Neutrophil (primary cell): ENCODE measurements around the gene TWIST2.

Experiments used
- H3K27ac ChIP-seq: fragments of 200-600 bp; sonication (generic); 2 replicates; pipeline ENCODE4 v1.5.1; 2016; ENCODE audit warnings: mild to moderate bottlenecking, moderate library complexity
- H3K27me3 ChIP-seq: fragments of 200-600 bp; sonication (generic); 2 replicates; pipeline ENCODE4 v1.6.0; 2016; ENCODE audit warnings: mild to moderate bottlenecking
- H3K36me3 ChIP-seq: fragments of 200-600 bp; sonication (generic); 2 replicates; pipeline ENCODE4 v1.5.1; 2017
- H3K4me1 ChIP-seq, 2 experiments: fragments of 200-600 bp in 1 of 2; sonication (generic) in 1 of 2; 1 replicate in 1 of 2; 2 replicates in 1 of 2; pipeline versions ENCODE4 v1.5.1 to v1.6.1; 2013 to 2016; ENCODE audit warnings: low read depth in 1 of 2, low read length in 1 of 2, mild to moderate bottlenecking in 1 of 2, moderate library complexity in 1 of 2; ENCODE audit not compliant: control insufficient read depth in 1 of 2, insufficient read depth in 1 of 2
- H3K4me3 ChIP-seq, 2 experiments: fragments of 200-600 bp in 1 of 2; sonication (generic) in 1 of 2; 1 replicate in 1 of 2; 2 replicates in 1 of 2; pipeline ENCODE4 v1.5.1; 2013 to 2016; ENCODE audit warnings: low read depth in 1 of 2, low read length in 1 of 2, mild to moderate bottlenecking in 1 of 2, moderate library complexity in 1 of 2
- H3K9me3 ChIP-seq: fragments of 200-600 bp; sonication (generic); 2 replicates; pipeline ENCODE4 v1.5.1; 2016
- TF ChIP-seq, protein P1 (sequence below): fragments of 200-600 bp; sonication (generic); IDR thresholded peaks from 2 replicates; pipeline ENCODE4 v1.5.1; 2016; ENCODE audit warnings: antibody characterized with exemption

The TWIST2 gene

DNA sequence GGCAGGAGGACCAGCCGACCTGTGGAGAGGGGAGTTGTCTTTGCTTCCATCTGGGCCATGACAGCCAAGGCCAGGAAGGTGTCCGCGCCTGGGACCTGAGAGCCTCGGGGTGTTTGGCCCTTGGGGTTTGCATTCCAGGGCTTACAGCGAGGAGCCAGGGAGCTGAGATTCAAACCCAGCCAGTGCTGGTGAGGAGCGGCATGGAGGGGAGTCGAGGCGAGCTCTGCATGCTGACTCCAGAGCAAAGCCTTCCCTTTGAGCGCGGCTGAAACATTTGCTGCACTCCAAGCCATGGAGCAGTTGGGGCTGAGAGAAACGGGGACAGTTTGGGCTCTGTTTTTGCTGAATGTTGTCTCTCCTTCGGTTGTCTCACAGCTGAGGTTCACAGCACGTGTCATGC is 77.4 kb downstream of the TWIST2 start:
- Histone ChIP-seq H3K4me1 (no peaks in the 10 kb centered on the region), H3K27me3 (peaks cover 33% of the 10 kb centered on the region), H3K27ac (no peak overlapping the region), H3K36me3 (no peaks in the 10 kb centered on the region), H3K9me3 (no peaks in the 10 kb centered on the region), H3K4me3 (no peak overlapping the region)
- TF ChIP-seq, protein P1, sequence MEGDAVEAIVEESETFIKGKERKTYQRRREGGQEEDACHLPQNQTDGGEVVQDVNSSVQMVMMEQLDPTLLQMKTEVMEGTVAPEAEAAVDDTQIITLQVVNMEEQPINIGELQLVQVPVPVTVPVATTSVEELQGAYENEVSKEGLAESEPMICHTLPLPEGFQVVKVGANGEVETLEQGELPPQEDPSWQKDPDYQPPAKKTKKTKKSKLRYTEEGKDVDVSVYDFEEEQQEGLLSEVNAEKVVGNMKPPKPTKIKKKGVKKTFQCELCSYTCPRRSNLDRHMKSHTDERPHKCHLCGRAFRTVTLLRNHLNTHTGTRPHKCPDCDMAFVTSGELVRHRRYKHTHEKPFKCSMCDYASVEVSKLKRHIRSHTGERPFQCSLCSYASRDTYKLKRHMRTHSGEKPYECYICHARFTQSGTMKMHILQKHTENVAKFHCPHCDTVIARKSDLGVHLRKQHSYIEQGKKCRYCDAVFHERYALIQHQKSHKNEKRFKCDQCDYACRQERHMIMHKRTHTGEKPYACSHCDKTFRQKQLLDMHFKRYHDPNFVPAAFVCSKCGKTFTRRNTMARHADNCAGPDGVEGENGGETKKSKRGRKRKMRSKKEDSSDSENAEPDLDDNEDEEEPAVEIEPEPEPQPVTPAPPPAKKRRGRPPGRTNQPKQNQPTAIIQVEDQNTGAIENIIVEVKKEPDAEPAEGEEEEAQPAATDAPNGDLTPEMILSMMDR: no peak

DNA sequence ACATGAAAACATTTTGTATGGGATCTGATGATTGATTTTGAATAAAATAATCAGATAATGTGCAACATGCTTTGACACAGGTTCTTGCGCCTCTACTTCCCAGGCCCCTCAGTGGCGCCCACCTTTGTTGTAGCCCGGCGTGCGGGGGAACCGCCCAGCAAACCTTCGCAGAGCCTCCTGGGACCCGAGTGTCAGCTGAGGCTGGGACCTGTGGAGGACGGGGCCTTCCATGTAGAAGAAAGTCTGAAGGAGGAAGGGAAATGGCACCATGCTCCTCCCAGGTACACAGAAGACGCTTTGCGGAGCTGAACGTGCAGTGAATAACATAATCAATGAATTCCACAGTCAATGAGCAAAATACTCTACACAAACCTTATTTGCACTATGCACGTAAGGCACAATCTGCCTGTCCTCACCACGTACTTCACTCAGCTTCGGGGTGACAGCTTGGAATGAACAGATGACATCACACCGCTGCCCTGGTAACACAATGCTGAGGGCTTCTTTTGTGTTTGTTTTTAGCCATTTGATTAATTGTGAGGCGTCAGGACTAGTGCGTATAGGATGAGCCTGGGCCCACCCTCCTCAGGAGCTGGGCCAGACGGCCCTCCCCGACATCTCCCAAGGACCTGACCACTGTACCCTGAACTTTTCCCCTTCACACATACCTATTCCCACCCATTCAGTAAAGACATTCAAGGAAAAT is 78.1 kb downstream of the TWIST2 start:
- H3K27ac ChIP-seq: no peak overlapping the region
- TF ChIP-seq, protein P1: no peak
- H3K9me3 ChIP-seq: no peaks in the 10 kb centered on the region
- H3K4me1 ChIP-seq: no peaks in the 10 kb centered on the region
- H3K27me3 ChIP-seq: peaks cover 40% of the 10 kb centered on the region
- no peak overlapping the region for H3K4me3 ChIP-seq
- H3K36me3 ChIP-seq: no peaks in the 10 kb centered on the region

DNA sequence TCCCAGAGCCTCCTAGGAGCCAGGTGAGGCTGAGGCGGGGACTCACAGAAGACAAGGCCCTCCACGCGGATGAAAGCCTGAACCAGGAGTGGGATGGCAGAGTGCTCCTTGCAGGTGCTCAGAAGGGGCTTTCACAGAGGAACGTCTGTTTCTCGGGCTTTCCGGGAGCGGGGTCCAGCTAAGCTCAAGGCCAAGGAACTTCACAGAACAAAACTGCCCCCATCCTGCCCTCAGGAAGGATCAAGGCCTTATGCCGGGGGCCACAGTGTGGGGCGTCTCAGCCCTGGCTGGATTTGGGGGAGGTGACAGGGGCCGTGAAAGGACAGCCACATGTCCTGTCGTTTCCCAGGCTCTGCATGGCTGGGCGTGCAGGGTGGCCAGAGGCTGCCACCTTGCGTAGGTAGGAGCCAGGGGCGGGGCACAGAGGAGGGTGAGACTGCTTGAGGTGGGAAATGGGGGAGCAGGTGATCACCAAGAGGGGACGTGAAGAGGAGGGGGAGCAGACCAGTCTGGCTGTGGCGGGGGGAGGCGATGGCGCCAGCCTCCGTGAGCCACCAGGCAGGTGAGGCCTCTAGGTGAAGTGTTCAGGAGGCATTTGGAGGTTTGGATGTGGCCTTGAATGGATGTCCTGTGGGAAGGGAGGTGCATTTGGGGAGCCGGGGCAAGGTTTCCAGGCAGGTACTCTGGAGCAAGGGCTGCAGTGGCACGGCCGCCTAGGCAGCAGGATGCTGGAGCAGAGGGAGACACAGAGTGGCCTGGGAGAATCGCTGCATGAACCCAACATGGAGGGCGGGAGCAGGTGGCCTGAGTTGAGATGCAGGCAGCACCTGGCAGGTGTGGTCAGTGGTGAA is 79.1 kb downstream of the TWIST2 start:
- H3K36me3 ChIP-seq: no peaks in the 10 kb centered on the region
- H3K27ac ChIP-seq: no peak overlapping the region
- no peaks in the 10 kb centered on the region for H3K9me3 ChIP-seq
- TF ChIP-seq, protein P1: no peak
- no peak overlapping the region for H3K4me3 ChIP-seq
- H3K27me3 ChIP-seq: peaks cover 40% of the 10 kb centered on the region
- no peaks in the 10 kb centered on the region for H3K4me1 ChIP-seq

DNA sequence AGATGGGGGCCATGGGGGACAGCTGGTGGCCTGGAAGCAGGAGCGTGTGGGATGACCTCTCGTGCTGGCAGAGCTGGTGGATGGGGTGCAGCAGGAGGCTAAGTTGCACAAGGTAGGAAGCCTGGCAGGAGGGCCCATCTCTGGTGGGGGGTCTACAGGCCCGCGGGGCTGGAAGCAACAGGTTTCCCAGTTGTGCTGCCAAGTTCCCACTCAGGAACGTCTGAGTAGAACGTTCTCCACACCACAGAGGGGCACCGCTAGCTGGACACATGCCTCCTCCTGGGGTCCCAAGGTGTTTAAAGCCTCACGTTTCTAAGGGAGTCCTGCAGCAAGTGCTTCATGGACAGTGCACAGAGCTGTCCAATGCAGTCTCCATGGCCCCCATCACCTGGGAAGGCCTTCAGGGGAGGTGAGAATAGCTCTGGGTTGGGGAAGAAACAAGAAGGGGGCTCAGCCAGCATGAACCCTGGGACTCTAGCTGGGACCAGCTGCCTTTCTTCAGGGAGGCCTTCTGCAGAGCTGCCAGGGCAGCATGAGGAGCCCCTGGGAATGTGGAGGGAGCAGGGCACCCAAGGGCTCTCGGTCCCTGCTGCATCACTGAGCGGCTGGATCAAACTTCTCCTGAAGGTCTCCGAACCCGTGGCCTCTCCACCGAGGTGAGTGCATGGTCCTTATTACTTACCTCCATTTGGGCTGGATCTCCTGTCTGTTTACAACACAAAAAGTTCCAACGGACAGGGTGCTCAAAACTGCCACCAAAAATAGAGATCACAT is 80.0 kb downstream of the TWIST2 start:
- Histone ChIP-seq H3K9me3 (no peaks in the 10 kb centered on the region), H3K27me3 (peaks cover 35% of the 10 kb centered on the region), H3K4me1 (no peaks in the 10 kb centered on the region), H3K27ac (no peak overlapping the region), H3K36me3 (no peaks in the 10 kb centered on the region), H3K4me3 (no peak overlapping the region)
- TF ChIP-seq, protein P1: no peak

DNA sequence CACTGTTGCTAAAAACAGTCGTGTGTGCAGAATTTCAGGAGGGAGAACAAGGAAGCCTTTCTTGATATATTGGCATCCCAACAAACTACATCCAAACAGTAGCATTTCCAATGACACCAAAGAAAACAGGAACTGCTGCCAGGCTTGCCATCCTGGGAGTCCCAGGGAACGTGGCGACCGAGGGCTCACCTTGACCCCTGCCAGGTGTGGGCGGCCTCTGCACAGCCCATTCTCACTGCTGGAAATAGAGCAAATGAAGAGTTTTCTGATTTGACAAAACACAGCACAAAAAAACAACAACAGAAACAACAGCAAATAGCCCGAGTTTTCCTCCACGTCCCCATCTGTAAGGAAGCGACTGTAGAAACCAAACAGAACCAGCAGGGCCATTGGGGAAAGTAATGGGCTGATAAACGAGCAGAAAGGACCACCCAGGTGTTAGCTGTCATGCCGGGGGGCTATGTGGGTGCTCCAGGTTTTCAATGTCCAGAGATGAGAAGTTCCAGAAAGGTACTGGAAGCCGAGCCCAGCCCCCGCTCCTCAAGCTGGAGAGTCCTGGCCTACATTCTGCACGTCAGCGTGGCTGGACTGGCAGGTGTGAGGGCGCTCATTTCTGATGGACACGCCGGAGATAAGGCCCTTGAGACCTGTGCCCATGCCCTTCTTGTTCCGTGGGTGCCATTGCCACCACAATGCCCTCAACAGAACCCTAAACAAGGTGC is 80.8 kb downstream of the TWIST2 start:
- Histone ChIP-seq H3K9me3 (no peaks in the 10 kb centered on the region), H3K27ac (no peak overlapping the region), H3K4me3 (no peak overlapping the region), H3K36me3 (no peaks in the 10 kb centered on the region), H3K27me3 (peaks cover 34% of the 10 kb centered on the region), H3K4me1 (no peaks in the 10 kb centered on the region)
- TF ChIP-seq, protein P1: no peak
